SU-DHL-6 (cell line): ENCODE measurements around the gene UQCRC1.

Experiments
- EZH2phosphoT487 ChIP-seq: fragments of 200-600 bp; sonication (generic), shearing (Covaris generic); conservative IDR thresholded peaks from 2 replicates; pipeline ENCODE4 v1.6.1; 2018; ENCODE audit warnings: mild to moderate bottlenecking, antibody characterized with exemption, low read length, moderate library complexity, mixed read lengths
- TF ChIP-seq, protein P1 (sequence below): fragments of 200-600 bp; sonication (generic); IDR thresholded peaks from one replicate; pipeline ENCODE4 v1.5.1; 2017; ENCODE audit warnings: antibody characterized with exemption, mild to moderate bottlenecking, low read length, moderate library complexity; ENCODE audit not compliant: insufficient read depth, poor library complexity, severe bottlenecking

DNA sequence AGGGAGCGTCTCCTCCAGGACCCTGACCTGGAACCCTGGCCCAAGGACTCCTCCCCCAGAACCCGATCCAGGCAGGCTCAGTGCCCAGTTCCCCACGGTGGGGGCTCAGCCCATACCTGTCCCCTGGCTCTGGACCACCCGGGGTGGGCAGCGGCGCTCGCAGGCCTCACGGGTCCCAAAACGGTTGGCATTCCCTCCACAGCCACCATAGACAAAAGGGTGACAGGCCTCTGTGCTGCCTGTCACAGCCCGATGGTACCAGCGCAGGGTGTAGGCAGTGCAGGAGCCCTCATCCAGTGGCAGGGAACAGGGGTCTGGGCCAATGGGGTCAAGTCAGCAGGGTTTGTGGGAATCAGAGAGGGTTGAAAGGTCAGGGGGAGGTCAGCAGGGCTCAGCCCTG lies 44.8 kb downstream of the UQCRC1 start:
- TF ChIP-seq, protein P1, sequence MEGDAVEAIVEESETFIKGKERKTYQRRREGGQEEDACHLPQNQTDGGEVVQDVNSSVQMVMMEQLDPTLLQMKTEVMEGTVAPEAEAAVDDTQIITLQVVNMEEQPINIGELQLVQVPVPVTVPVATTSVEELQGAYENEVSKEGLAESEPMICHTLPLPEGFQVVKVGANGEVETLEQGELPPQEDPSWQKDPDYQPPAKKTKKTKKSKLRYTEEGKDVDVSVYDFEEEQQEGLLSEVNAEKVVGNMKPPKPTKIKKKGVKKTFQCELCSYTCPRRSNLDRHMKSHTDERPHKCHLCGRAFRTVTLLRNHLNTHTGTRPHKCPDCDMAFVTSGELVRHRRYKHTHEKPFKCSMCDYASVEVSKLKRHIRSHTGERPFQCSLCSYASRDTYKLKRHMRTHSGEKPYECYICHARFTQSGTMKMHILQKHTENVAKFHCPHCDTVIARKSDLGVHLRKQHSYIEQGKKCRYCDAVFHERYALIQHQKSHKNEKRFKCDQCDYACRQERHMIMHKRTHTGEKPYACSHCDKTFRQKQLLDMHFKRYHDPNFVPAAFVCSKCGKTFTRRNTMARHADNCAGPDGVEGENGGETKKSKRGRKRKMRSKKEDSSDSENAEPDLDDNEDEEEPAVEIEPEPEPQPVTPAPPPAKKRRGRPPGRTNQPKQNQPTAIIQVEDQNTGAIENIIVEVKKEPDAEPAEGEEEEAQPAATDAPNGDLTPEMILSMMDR, result no peak
- no peak for TF ChIP-seq EZH2phosphoT487
